ENCODE data around the gene PLCZ1.
"Not testable (repeated sequence)": the region's sequence is repeated elsewhere in the genome, so short reads cannot be mapped to it uniquely, and the experiment has no call there.

PLCZ1 gene

GRCh38 chr12:18737819-18738218, at the start of gene PLCZ1, which contains the start of gene CAPZA3:
Gene PLCZ1, minus strand, starts transcription at chr12:18738012. Its CDS starts 641 bp downstream, at chr12:18737371.
Gene CAPZA3, plus strand, starts transcription at chr12:18738119. Its CDS starts 150 bp downstream, at chr12:18738269.
- DNase-seq = no peak

GRCh38 chr12:18785465-18785864, 47.7 kb upstream of the PLCZ1 start:
- DNase-seq = not testable (repeated sequence)

DNA sequence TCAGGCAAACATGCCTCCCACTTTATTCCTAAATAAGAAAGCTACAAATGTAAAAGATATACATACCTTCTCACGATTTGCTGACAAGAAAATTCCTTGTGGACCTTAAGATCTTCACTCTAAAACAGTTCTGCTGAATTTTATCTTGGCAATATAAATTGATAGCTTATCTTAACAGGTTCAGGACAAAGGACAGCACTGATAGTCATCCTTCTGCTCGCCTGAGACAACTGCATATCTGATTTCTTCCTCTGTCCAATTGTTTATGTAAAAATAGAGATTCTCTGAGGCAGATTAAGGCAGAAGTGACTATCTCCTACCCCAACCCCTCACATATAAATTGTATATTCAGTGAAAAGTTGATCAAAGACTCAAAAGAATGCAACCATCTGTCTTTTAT, 45.0 kb upstream of the PLCZ1 start:
- DNase-seq = no peak

DNA sequence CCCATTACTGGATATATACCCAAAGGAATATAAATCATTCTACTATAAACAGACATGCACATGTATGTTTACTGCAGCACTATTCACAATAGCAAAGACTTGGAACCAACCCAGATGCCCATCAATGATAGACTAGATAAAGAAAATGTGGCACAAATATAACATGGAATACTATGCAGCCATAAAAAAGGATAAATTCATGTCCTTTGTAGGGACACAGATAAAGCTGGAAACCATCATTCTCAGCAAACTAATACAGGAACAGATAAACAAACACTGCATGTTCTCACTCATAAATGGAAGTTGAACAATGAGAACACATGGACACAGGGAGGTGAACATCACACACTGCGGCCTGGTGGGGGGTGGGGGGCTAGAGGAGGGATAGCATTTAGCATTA, 28.7 kb upstream of the PLCZ1 start:
- DNase-seq = not testable (repeated sequence)

DNA sequence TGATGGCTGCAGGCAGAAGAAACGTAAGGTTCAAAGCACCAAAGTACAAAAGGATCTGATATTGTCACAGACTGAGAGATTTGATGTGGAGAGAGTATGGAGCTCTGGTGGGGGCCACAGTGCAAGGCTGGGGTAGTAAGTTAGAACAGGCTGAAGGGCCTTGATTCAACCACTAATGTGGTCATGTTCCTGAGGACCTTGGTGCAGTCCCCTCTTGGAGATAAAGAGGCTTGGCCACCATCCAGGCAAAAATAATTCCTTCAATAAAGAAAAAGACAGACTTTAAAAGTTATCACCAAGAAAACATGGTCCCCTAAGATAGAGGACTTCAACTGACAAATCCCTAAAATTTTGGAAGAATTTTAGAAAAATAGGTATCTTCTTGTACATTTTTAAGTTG, 17.5 kb upstream of the PLCZ1 start:
- DNase-seq = no peak

GRCh38 chr12:18754124-18754707, 16.4 kb upstream of the PLCZ1 start:
- DNase-seq = no peak

GRCh38 chr12:18753481-18754123, 15.8 kb upstream of the PLCZ1 start:
- no peak for DNase-seq

DNA sequence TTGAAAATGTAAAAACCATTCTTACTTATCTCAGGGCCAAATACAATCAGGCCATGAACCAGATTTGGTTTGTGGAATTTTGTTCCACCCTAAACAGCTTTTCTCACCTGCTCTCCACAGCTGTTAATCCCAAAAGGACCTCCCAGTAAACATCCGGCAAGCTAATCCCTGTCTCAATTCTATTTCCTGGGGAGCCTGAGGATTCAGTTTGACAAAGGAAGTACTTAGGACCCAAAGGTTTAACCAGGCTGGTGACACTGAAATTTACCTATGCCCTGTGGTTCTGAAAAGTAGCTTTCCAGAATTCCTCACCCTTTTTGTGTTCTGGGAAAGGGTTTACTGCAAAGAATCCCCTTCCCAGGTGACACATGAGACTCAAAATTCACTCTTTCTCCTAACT, 15.1 kb upstream of the PLCZ1 start:
- no peak for DNase-seq

DNA sequence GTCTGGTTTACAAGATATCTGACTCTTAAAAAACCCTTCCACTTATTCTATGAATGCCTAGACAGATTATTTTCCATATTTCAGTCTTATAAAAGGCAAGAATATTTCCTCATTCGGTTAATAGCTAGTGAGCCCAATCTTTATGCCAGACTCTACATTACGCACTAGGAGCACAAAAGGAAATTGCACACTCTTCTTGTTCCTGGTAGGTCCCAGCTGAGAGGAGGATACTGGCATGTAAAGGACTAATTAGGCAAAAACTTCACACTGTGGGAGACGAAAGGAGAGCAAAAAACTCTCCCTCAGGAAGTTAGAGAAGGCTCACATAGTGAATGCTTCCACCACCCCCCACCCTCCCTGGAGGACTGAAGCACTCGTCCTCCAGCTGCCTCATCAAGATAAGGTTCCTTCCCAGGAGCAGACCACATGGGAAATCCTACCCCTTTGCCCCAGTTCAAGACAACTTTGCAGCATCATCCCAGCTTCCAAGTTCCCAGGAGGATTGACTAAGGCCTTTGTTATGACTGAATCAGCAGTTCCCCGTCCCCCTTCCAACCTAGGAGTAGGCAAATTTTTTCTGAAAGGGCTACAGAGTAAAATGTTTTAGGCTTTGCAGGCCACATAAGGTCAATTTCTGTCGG, 14.6 kb upstream of the PLCZ1 start:
- DNase-seq = no peak

- DNase-seq = no peak
Measured at GRCh38 chr12:18751866-18752265, 14.1 kb upstream of the PLCZ1 start.

DNA sequence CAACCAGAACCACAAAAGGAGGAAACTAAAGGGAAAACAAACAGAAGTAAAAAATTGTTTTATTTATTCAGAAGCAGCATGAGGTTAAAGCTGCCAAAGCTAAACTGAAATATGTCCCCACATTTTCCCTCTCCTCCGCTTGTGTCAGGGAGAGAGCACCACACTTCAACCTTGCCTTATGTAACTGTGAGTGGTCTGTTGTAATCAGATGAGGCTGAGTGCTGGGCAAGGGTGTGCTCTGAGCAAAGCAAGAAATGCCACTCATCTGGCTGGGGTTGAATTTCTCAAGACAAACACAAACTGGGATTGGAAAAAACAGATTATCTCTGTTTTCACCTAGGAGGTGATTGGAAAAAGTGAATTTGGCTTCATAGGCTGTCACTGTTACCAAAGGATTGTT, 12.3 kb upstream of the PLCZ1 start:
- DNase-seq = no peak

GRCh38 chr12:18749386-18749957, 11.7 kb upstream of the PLCZ1 start:
- DNase-seq = no peak

- DNase-seq = no peak
Measured at GRCh38 chr12:18747895-18748294, 10.1 kb upstream of the PLCZ1 start.

- DNase-seq = no peak
Measured at GRCh38 chr12:18731156-18731555, 6.7 kb downstream of the PLCZ1 start.

DNA sequence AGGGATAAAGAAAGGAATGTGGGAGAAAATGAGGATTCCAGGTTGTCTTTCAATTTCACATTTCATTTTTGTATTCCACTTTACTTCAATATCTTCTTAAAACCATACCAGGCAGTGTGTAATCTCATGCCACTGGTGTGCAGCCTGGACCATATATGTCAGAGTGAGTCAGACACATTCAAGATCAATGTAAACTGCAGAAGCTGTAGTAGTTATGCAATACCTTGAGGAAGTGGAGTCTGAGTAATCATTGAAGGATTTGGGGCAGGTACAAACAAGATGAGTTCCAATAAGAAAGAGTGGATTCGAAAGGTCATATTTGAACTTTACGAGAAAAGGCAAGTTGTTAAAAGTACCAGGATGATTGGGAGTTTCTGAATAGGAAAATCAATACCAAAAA, 14.1 kb downstream of the PLCZ1 start:
- no peak for DNase-seq

GRCh38 chr12:18721452-18721851, 16.4 kb downstream of the PLCZ1 start:
- no peak for DNase-seq

DNA sequence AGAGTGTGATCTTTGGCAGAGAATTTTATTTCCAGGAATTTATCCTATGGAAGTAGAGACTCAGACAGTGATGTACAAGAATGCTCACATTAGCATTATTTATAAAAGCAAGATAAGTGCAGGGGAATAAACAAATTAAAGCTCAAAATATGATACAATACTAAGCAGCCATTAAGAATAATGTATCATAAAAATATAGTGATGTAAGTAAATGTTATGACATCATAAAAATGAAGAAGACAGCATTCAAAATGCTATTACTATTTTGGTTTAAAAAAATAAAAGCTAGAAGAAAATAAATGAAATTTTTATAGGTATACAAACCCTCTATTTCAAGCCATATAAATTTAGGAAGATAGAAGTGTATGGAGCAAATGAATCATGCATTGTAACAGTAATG, 17.1 kb downstream of the PLCZ1 start:
- DNase-seq = no peak

DNA sequence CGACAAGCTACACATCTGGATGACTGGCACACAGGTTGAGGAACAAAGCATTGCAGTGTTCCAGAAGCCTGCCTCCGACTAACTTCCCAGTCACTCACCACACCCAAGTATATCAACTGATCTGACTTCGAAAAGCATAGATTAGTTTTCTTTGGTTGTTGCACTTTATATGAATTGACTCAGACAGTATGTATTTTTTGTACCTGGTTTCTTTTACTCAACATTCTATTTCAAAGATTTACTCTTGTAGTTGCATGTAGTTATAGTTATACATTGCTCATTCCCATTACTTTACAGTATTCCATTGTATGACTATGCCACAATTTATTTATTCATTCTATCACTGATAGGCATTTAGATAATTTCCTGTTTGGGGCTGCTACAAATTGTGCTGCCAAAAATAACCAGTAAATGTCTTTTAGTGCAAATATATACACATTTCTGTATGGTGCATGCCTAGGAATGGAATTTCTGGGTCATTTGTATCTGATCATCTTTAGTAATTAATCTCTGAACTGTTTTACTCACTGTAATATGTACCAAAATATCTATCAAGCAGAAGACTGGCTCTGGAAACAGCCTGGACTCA, 17.8 kb downstream of the PLCZ1 start:
- no peak for DNase-seq

DNA sequence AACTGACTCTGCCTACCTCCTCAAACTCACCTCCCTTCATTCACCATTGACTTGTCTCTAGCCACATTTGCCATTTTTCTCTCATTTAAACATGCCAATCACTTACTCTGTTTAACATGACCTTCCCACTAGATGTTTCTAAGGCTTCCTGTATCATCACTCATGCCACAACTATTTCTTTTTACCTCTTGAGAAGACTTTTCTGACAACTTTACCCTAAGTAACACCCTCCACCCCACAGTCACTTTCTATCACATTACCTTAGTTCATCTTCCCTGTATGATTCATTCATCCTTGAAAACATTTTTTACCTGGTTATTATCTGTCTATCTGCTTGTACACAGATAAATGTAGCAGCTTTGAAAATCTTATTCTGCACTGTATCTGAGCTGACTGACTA, 19.4 kb downstream of the PLCZ1 start:
- DNase-seq = no peak

GRCh38 chr12:18716236-18716635, 21.6 kb downstream of the PLCZ1 start:
- no peak for DNase-seq

- no peak for DNase-seq
Measured at GRCh38 chr12:18706798-18707197, 31.0 kb downstream of the PLCZ1 start.

- no peak for DNase-seq
Measured at GRCh38 chr12:18703911-18704310, 33.9 kb downstream of the PLCZ1 start.

DNA sequence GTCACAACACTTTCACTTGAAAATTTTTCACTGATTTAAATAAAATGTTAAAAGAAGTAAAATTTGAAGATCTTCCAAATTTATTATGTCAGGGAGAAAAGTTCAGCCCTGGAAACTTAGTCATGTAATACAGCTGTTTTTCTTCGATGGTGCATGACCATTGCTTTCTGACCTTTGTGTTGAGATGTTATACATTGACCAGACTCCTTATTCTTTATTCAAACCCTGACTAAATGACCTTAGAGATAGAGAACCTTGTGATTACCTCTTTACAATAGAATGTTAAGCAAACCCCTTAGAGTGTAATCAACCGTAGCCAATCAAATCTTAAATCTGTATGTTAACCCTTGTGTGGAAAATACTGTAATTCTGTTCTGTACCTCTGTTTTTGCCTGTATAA, 34.5 kb downstream of the PLCZ1 start:
- DNase-seq = no peak

- DNase-seq = no peak
Measured at GRCh38 chr12:18700271-18700670, 37.5 kb downstream of the PLCZ1 start.

Data from NCI-H510A treated with DMSO at 0.1 percent for 48 hours (cell line).